Left ventricle myocardium superior (tissue), 1 donor: Measurements from ENCODE around the gene ATP6V0D1. TPM values are rescaled to one million over a fixed set of nuclear protein-coding genes. Genes with fewer than 3 reads are reported as not detected.
"Not testable (repeated sequence)": the region's sequence is repeated elsewhere in the genome, so short reads cannot be mapped to it uniquely, and the experiment has no call there.

Experiments used
- ATAC-seq: fragments of 200-7000 bp; cut with Tn5 transposase; one replicate; pipeline ENCODE4 v1.9.1; 2020; ENCODE audit warnings: mild to moderate bottlenecking, moderate library complexity
- DNase-seq: peaks from one replicate; pipeline ENCODE4 v3.0.0-alpha.2; 2020
- intact Hi-C: fragments of 100-400 bp; cut with micrococcal nuclease; formaldehyde crosslinking; loops from one replicate; pipeline ENCODE4 v1.11.0; 2022
- total RNA-seq: library from RNA; stranded (reverse); fragmentation: NEBNext Ultra II Directional; extraction: Animal tissue kit (Norgen Biotek cat#: 25700); gene quantifications from one replicate; pipeline ENCODE4 v1.2.1, GENCODE V29; 2021
- donor health status: DM: no; HTN: yes; CAD: no; lungs with severe emphysema.

The ATP6V0D1 gene
- total RNA-seq, 1 donor from 2014 or later, result 66.6 TPM

GRCh38 chr16:67417333-67418061 is 63.5 kb downstream of the ATP6V0D1 start:
- intact Hi-C loops, result no loop called here
- no peak for ATAC-seq
- no peak for DNase-seq

- intact Hi-C loops, result no loop called here
- peak; percentile 98 for ATAC-seq
- peak; percentile 90 for DNase-seq
These were observed 64.8 kb downstream of the ATP6V0D1 start, which contains the start of gene ZDHHC1 for GRCh38 chr16:67415872-67416793. Gene ZDHHC1, minus strand, starts transcription at chr16:67416477. Its CDS starts 8,702 bp downstream, at chr16:67407775.

DNA sequence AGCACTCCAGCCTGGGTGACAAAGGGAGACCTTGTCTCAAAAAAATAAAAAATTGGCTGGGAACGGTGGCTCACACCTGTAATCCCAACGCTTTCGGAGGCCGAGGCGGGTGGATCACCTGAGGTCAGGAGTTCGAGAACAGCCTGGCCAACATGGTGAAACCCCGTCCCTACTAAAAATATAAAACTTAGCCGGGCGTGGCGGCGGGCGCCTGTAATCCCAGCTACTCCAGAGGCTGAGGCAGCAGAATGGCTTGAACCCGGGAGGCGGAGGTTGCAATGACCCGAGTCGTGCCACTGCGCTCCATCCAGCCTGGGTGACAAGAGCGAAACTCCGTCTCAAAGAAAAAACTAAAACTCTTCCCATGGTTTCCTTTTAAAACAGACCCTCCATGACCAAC is 65.5 kb downstream of the ATP6V0D1 start:
- not testable (repeated sequence) for DNase-seq, ATAC-seq

DNA sequence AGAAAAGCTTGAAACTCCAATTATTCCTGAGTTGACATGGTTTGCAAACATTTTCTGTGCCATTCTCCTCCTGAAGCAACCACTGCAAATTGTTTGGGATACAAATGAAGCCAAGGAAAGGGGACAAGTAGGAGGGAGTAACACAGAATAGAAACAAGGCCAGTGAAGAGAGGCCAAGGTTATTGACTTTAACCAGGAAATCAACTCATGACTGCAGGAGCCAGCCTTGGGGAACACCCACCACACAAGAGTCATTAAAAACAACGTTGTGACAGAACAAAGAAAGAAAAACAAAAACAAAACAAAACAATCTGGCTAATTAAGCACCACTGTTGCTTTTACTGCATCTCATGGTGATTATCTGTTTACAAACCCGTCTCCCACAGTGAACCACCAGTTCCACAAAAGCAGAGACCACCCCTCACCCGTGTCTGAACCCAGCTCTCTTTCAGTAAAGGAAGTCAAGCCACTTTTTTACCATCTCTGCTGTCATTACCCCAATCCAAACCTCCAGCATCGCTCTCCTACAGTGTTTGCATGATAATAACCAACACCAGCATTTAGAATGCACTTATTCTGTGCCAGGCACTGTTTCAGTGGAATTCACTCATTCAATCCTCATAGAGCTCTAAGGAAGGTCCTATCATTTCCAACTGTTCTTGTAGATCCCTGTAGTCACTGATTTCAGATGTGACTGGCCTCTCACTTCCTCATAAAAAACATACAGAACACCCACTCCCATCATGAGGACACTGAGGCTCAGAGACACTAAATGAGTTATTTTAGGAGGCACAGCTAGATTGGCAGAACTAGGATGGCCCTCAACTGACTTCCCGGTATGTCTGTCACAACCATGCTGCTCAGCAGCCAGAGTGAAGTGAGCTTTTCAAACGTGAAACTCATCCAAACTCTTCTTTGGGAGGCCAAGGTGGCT is 66.7 kb downstream of the ATP6V0D1 start:
- no peak for DNase-seq
- ATAC-seq, result no peak
- intact Hi-C loops, result no loop called here

More for the DNA sequence above, 65.5 kb downstream of the ATP6V0D1 start:
- intact Hi-C loops, result not testable (repeated sequence)

- ATAC-seq (no peak), DNase-seq (no peak)
- intact Hi-C loops, result no loop called here
These were observed 68.7 kb downstream of the ATP6V0D1 start for GRCh38 chr16:67412294-67412693.

GRCh38 chr16:67411339-67411738 is 69.6 kb downstream of the ATP6V0D1 start:
- ATAC-seq (no peak), DNase-seq (no peak)
- intact Hi-C loops, result no loop called here

GRCh38 chr16:67409631-67410030 is 71.3 kb downstream of the ATP6V0D1 start:
- DNase-seq, result no peak
- no peak for ATAC-seq
- intact Hi-C loops, result no loop called here

- no peak for ATAC-seq
- intact Hi-C loops, result no loop called here
- DNase-seq, result no peak
These were observed 73.0 kb downstream of the ATP6V0D1 start for GRCh38 chr16:67407788-67408452.

DNA sequence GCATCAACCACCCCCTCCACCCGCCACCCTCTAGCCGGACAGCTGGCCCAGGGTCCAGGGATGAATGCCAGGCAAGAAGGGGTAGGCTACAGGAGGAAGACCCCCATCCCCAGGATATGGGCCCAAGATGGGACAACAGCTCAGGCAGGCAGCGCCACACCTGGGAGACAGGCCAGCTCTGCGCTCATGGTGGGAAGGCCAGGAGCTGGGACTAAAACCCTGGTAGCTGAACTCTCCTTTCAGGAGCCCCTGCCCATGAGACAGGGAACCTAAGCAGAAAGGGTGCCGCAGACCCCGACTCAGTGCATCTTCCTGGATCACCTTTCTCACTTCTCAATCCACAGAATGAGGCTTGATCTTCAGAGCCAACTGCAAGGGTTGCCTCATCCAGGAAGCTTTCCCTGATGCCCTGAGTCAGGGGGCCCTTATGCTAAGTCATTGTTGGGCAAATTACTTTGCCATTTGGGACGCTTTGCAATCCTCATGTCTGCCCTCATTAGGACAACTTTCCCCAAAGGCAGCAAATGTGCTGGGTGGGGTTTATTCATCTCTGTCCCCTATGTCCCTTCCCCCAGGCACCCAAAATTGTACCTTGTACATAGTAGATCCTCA is 73.7 kb downstream of the ATP6V0D1 start:
- ATAC-seq, result no peak
- intact Hi-C loops, result no loop called here

GRCh38 chr16:67406111-67406971 is 74.6 kb downstream of the ATP6V0D1 start:
- peak; percentile 77 for ATAC-seq
- peak; percentile 73 for DNase-seq
- intact Hi-C loops, result no loop called here

More for the DNA sequence above, 73.7 kb downstream of the ATP6V0D1 start:
- no peak for DNase-seq

DNA sequence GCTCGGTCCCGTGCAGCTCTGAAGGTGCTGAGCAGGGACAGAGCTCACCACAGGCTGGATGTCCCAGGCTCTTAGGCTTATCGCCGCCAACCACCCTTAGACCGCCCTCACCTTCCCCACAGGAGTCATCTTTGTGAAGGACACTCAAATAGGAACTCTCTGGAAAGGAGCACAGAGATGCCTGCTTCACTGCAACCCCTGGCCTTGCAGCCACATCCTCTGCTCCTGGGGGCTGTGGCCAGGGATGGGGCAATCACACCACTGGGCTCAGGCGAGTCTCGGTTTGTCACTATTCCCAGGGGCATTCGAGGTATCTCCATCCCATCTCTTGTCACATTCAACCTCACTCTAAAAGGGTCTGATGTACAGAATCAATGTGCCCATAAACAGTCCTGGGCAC is 75.6 kb downstream of the ATP6V0D1 start:
- DNase-seq (no peak), ATAC-seq (no peak)
- intact Hi-C loops, result no loop called here

DNA sequence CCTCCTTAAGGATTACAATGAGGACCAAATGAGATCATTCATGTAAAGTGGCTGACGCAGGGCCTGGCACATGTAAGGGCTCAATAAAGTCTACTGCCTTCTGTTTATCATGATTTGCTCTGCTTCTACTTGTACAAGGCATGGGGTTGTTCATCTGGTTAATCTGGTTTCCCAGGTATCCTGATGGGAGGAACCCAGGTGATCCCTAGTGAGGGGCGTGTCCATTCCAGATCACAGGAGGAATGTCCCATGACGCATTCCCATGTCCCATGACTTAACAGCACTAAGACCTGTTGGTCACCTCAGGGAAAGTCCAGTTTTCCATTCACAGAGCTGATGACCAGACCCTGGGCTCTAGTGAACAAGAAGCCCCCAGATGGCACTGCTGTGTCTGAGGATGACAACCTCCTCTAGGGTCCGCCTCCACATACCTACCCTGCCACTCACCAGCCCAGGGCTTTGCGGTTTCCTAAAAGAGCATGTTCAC is 76.2 kb downstream of the ATP6V0D1 start:
- intact Hi-C loops, result no loop called here
- no peak for ATAC-seq

DNA sequence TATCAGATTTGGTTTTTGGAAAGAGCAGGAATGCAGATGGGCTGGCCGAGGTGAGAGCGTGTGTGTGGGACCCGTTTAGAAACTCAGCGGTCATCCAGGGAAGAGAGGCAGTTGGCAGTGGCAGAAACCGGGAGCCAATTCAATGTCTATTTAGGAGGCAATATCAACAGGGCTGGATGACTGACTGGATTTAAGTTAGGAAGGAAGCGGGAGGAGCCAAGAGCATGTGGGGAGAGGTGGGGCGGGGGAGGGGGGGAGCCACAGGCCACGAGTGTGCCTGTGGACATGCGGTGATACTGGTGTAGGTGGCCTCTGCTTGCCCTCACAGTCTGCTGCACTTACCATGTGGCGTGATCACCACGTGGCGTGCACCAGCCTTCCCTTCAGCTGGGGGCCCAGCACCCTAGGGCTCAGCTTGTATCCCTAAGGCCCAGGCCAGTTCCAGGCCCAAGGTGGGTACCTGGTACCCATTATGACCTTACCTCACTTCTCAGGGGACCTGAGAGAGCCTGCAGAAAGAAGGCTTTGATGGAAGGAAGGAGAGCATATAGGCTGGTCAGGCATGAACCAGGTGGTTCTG is 76.9 kb downstream of the ATP6V0D1 start:
- DNase-seq (no peak), ATAC-seq (no peak)
- intact Hi-C loops, result no loop called here

More for the DNA sequence above, 76.2 kb downstream of the ATP6V0D1 start:
- no peak for DNase-seq

DNA sequence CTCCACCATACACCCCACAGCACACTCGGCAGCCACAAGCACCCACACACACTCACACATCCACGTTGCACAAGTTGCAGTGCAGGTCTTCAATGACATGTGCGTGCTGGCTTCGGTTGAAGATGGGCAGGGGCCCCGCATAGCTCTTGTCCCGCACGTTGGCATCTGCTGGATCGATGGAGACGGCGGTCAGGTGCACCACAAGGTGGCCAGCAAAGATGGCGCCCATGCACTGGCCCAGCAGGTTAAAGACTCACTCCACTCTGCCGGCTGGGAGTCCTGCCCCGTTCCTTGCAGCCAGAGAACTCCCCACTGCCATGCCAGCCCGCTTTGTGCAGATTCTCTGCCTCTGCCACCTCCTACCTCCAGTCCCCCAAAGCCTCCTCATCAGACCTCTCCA is 80.1 kb downstream of the ATP6V0D1 start:
- intact Hi-C loops, result no loop called here
- ATAC-seq (no peak), DNase-seq (no peak)

DNA sequence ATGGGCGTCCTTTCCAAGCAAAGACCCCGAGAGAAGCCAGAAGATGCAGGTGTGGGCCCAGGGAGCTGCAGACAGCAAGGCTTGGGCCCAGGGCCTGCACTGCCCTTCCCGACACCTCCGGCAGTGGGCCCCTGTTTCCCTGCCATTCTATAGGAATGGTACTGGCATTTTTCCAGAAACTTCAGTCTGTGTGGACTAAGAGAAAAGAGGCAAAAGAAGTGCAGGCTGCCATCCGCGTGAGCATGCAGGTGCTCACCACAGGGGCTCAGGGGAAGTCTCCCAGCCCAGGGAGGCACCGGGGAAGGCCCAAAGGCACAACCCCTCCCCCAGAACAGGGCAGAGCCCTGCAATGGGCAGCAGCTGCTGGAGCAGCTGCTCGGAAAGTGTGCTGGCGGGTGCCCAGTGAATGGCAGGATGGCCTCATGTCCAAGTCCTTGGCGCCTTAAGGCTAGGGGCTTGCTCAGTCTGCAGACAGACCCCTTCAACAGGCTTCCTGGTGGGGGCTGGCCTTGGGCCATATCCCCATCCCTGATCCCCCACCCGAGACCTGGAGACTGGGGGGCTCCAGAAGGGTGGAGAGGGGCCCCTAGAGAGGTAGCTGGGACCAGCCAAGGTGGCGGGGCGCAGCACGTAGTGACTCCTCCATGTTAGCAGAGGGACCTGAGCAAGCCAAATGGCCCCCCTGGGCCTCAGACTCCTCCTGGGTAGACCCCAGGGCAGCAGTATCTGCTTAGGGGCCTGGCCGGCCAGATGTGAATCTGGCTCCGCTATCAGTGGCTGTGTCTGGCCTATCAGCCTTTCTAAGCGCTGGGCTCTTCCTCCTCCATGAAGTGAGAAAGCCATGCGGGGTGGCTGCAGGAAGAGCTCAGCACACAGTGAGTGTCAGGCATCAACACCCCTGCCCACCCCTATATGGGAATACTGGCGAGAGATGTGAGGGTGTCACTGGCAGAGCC is 80.9 kb downstream of the ATP6V0D1 start:
- ATAC-seq (no peak), DNase-seq (peak; percentile 34)
- intact Hi-C loops, result no loop called here
